ENCODE data around the gene PDE4DIP.
"Not testable (repeated sequence)": the region's sequence is repeated elsewhere in the genome, so short reads cannot be mapped to it uniquely, and the experiment has no call there.

PDE4DIP gene

DNA sequence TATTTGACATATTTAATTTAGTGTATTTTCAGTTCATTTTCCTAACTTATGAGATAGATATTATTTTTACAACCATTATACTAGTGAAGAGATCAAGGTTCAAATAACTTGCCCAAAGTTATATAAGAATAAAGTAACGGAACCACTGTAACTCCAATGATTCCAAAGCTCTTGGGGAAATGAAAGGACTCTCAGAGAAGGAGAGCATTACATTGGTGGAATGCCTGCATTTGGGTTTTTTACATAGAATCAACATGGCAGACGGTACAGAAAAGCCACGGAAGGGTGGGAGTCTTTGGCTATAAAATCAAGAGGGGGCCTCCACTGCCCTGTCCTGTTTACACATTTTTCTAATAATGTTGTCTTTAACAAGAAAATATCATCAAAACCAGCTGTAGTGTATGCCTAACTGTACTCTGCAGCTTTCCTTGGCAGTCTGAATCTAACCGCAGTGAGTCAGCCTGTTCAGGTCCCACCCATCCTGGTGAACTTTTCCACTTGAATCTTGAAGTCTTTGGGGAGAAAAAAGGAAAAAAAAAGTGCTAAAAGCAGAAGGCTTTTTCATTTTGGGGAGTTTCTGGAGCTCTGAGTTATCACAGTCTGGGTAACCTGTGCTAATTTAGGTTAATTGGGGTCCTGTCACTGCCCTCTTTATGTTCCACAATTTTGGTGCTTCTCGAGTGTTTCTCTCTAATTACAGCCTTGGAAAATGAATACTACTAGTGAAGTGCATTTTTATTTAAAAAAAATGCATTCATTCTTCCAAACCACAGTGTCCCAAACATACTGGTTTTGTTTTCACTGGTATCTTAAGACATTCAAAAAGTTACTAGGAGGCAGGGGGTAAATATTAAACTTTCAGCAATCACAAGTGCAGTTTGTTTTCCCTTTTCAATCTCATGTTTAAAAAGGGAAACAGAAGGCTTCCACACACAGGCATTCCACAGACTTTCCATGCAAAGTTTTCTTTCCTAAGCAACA is 30.5 kb downstream of the PDE4DIP start:
- not testable (repeated sequence) for FAIRE-seq

DNA sequence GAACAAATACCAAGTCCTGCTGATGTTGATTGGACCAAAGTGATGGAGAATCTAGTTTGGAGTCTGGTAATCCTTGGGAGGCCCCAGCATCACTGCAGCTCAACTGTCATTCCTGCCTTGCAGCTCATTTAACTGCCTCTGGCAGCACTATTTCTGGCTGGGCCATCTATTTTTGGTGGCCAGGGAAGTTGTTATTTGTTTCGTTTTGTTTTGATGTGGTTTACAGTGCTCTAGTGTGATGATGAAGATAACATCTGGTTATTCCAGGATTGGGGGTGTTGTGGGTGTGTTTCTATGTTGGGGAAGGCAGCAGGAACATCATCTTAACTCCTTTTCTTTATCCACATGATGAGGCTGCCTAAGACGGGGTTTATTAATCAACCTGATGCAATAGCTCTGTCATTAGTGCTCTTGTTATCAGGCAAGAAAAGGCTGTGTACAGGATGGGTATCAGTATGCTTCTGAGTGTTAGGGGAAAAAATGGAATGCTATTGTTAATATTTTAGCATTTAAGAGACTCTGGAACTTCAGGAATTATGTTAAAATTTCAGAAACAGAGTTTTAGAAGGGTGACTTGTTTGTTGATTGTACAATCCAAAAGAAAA is 35.7 kb downstream of the PDE4DIP start:
- FAIRE-seq, result not testable (repeated sequence)

DNA sequence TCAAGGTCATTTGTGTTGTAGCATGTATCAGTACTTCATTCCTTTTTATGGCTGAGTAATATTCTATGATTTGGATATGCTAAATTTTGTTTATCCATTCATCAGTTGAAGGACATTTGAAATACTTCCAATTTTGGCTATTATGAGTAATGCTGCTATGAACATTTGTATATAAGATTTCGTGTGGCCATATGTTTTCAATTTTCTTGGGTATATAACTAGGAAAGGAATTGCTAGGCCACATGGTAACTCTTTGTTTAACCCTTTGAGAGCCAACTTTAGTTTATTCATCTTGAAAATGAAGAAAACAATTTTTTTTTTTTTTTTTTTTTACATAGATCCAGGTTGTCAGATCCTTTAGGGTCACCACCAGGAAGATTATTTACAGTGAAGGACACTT is 37.0 kb downstream of the PDE4DIP start:
- not testable (repeated sequence) for FAIRE-seq

DNA sequence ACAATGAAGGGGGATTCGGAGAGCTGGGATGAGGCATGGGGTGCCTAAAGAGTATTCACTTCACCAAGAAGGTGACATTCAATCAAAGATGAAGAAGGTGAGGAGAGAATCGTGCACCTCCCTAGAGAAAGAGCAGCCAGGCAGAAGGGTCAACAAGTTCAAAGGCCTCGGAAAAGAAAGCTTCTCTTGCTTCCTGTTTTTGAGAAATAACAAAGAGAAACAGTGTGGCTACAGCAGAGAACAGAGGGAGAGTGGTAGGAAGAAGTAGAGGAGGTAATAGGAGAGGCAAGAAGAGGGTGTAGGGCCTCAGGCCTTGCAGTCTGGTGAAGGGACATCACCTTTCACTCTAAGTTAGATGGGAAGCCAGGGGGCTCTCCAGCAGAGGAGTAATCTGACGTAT is 41.0 kb downstream of the PDE4DIP start:
- FAIRE-seq, result not testable (repeated sequence)

DNA sequence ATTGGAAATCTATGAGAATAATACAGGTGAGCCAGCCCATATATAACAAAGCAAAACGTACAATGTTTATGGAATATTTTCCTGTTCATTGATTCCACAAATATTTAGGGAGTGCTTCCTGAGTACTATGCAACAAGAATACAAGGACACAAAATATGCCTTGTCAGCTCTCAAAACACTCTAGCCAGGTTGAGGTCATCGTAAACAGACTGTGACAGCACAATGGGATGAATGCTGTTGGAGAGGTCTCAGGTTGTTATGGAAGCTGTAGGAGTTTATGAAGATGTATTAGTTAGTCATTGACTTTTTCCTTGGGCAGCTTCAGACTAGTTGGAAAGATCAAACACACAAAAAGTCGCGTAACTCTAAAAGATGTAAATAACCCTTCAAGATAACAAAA is 42.1 kb downstream of the PDE4DIP start:
- FAIRE-seq, result not testable (repeated sequence)

DNA sequence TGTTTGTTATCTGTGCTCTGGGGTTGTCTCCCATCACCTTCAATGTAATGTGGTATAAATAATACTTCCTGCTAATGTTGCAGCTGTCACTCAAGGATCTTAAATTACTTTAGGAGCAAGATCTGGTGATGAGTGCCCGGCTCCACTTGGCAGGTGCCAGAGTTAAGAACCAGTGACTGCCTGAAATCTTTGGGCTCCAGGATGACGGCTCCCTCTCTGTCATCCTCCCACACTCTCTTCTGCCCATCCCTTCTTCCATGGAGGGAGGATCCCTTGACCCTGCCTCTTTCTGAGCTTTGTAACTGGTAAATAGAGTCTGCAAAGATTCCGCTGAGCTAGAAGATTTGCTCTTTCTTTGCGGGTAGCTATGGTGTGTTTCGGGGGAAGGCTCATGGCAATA is 44.4 kb downstream of the PDE4DIP start:
- FAIRE-seq, result not testable (repeated sequence)

DNA sequence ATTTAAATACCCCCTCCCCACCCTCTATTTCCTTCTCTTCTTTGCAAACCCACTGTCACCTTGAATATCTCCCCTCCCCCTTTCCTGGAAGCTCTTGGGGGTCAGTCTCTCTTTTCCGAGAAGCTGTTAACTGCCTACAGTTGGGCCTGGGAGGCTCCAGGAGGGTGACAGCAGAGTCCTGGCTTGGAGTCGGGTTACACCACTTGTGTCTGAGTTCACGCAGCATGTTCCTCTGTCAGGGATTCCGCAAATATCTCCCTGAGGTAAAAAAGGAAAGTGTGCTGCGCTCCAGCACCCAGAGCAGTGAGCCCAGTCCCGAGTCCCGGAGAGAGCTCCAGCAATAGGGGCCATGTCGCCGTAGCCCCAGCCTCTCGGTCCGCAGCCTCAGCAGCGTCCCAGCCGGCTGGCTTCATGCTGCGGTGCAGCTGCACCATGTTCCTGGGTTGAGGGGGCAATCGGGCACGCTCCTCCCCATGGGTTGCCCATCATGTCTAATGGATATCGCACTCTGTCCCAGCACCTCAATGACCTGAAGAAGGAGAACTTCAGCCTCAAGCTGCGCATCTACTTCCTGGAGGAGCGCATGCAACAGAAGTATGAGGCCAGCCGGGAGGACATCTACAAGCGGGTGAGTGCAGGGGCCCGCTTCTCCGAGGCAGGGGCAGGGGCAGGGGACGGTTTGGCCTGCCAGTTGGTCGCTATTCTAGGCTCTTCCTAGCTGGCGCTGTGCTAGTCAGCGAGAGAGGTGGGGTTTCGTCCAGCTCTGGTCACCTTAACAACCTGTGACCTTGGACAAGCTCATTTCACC is 45.2 kb downstream of the PDE4DIP start:
- FAIRE-seq, result not testable (repeated sequence)

DNA sequence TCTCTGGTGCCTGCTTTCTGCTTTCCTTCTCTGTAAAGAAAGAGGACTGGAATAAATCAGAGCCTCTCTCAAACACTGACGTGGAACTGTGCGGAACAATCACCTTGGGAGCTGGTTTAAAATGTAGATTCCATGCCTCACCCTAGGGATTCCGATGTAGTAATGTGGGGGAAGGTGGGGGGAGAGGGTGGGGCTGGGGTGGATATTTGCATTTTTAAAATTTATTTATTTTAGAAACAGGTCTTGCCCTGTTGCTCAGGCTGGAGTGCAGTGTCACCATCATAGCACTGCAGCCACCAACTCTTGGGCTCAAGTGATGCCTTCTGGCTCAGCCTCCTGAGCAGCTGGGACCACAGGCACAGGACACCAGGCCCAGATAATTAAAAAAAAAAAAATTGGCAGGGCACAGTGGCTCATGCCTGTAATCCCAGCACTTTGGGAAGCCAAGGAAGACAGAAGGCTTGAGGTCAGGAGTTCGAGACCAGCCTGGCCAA is 45.9 kb downstream of the PDE4DIP start:
- not testable (repeated sequence) for FAIRE-seq

DNA sequence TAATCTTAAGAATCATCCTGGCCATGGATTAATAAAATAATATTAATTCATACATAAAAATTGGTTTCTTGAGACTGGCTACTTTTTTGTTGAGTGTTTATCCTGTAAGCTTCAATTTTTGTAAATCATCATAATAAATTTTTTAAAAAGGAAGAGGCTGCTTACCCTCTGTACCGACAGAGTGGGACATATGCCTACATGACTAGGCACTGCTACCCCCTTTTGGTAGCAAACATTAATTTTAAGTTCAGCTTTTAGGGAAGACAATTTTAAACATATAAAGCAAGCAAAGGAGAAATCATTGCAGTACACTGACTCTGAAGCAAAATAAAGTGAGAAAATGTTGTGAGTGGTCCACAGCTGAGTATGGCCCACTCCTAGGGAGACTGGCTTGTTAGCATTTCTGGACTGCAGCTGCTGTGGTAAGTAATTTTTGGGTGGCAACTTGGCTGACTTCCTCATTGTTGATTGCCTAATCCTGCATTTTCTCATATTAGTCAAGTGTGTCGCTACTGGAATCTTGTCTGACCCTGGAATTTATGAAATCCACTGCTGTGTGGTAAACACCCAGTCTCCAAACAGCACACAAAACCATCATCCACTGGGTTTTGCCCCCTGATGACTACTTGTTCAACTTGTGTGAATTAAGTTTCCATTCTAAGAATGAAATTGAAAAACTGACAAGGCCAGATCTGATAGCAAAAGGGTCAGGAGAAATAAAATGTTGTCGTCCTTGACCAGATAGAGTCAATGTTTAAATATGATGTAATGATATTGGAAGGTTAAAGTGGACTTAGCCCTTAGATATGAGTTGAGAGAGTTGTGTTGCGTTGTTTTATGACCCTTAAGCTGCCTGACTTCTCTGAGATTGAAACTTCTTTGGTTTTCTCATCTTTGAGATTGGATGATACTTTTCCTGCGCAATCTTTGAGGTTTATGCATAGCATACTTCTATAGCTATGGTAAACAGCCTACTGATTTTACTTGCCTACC is 50.4 kb downstream of the PDE4DIP start:
- FAIRE-seq, result not testable (repeated sequence)

DNA sequence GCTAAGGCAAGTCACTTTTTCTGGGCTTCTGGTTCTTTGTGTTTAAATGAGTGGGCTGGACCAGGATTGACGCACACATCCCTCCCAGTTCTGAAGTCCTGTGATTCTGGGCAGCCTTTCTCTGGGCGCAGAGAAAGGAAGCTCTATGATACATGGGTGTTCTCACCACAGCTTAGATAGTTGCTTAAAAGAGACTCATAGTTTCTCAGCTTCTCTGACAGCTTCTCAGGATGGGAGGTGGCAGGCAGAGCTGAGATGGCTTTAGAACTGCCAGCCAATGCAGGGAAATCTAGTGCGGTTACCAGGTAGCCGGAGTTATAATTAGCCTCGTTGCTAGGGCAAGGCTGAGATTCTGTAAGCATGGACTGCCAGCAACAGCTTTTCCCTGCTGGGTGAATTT is 55.8 kb downstream of the PDE4DIP start:
- FAIRE-seq, result not testable (repeated sequence)

DNA sequence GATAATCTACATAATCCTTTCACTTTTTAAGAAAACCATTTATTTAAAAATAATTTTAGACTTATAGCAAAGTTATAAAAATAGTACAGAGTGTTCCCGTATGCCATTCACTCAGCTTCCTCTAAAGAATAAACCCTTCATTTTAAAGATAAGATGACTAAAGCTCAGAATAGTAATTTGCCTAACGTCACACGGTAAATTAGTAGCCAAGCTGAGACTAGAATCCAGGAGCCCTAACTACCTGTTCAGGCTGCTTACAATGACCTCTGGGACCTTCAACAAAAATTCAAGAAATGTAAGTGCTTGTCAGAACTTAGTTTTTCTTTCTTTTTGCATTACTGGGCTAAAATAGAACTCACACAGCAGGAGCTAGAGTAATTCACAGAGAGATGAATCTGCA is 56.5 kb downstream of the PDE4DIP start:
- FAIRE-seq, result not testable (repeated sequence)

DNA sequence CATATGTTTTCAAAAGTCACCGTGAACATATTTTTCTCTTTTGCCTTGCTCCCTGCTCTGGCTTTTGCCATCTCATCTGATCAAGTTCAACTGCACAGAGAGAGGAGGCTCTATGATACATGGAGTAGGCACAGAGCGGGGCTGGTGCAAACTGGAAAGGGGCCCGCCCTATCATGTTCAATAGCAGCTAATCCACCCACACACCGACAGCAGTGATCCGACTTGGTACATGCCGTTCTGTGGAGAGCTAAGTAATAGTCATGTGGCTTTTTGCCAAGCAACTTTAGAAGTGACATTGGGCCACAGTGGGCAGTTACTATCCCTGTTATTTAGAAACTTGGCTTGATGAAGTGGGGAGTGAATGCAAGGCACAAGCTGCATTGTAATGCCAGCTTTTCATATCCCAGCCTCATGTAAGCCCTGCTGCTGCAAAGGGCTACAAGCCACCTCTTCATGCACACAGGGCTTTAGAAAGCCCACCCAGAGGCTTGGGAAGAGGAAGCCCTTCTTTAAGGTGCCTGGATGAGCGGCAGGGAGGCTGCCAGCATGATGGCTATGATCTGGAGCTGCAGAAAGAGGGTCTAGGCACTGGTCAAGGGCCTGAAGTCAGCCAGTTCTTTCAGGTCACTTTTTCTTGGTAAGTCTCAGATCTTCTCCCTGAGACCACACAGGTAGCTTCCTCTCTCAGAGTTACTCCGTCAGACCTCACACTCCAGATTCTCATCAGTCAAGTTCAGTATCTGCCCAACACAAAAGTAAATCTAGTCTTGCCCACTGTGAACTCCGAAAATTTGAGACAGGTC is 57.1 kb downstream of the PDE4DIP start:
- FAIRE-seq, result not testable (repeated sequence)

DNA sequence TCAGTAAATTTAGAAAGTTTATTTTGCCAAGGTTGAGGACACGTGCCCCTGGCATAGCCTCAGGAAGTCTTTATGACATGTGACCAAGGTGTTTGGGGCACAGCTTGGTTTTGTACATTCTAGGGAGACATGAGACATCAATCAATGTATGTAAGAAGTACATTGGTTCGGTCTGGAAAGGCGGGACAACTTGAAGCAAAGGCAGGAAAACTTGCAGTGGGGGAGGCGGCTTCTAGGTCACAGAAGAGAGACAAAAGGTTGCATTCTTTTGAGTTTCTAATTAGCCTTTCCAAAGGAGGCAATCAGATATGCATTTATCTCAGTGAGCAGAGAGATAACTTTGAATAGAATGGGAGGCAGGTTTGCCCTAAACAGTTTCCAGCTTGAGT is 57.7 kb downstream of the PDE4DIP start:
- FAIRE-seq, result not testable (repeated sequence)

DNA sequence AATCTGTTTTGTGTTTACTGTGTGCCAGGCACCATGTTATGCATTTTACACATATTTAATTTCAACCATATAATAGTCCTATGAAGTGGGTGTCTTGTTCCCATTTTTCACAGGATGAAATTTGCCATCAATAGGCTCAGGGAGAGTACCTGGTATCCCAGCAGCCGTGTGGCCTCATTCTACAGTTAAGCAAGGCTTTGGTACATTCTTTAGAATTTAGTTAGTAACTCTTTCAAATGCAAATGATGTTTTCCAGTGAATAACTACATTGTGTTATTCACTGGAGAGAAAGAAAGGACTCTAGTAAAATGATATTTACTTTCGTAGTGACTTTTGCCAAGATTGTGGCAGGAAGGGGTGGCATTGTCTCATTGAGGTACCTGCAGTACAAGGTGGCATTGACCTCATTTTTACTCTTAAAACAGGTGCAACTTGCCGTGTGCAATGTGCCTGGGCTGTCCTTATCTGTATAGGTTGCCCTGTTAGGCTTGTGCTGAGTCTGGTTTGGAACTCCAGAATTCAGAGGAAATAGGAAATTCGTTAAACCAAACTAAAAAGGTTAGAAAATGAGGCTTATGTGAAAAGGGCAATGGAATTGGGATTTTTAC is 65.1 kb downstream of the PDE4DIP start:
- not testable (repeated sequence) for FAIRE-seq

DNA sequence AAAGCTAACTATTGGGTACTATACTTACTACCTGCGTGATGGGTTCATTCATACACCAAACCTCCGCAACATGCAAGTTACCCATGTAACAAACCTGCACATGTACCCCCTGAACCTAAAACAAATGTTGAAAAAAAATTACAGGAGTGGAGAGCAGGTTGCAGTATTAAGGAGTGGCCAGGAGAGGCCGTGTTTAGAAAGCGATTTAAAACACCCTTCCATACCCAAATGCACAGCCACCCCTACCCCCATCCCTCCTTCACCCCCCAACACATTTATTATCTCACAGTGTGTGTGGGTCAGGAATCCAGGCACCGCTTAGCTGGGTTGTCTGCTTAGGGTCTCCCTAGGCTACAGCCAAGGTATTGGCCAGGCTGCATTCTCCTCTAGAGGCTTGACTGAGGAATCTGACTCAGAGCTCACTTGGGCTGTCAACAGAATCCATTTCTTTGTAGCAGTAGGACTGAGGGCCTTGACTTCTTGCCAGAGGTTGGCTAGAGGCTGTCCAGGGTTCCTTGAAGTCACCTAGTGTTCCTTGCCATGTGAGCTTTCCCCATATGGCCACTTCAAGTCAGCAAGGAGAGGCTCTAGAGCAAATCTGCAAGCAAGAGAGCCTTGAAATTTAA is 67.2 kb downstream of the PDE4DIP start:
- not testable (repeated sequence) for FAIRE-seq

DNA sequence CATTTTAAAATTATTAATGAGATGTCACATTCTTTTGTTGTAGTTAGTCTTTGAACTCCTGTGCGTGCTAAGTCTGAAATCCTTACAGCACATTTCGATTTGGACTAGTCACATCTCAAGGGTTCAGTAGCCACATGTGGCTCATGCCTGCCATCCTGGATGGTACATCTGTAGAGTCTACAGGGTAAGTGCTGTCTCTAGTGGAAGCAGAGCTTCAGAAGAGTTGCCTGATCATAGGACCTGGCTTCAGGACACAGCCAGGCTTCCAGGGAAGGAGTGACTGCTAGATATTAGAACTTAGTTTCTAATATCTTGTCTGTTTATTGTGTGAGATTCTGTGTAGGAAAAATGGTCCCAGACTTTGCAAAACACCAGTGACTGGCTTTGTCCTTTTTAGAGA is 72.0 kb downstream of the PDE4DIP start:
- FAIRE-seq, result not testable (repeated sequence)

DNA sequence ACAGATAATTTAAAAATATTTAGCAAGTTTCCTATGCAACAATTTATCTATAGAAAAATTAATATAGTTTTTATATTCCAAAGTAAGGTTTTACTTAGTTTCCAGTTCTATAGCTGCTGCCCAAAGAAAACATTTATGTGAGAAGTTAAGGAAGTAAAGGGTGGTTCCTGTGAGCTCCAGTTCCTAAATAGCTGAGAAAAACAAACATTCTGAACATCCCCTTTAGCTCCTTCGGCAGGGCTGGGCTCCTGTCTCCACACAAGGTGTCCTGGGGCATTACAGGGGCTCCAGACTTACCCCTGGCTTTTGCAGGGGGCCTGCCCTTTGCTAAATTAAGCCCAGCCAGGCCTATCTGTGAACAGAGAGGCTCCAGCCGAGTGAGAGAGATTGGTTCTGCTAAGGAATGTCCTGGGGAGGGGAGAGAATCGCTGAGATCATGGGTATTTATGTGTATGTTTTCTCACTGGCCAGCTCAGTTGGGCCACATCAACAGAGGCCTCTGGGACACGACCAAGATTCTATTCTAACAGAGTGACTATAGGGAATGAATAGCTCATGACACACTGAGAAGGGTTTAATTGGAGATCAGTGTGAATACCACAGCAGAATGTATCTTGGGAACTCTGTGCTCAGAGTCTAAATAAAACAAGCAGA is 72.6 kb downstream of the PDE4DIP start:
- FAIRE-seq, result not testable (repeated sequence)

DNA sequence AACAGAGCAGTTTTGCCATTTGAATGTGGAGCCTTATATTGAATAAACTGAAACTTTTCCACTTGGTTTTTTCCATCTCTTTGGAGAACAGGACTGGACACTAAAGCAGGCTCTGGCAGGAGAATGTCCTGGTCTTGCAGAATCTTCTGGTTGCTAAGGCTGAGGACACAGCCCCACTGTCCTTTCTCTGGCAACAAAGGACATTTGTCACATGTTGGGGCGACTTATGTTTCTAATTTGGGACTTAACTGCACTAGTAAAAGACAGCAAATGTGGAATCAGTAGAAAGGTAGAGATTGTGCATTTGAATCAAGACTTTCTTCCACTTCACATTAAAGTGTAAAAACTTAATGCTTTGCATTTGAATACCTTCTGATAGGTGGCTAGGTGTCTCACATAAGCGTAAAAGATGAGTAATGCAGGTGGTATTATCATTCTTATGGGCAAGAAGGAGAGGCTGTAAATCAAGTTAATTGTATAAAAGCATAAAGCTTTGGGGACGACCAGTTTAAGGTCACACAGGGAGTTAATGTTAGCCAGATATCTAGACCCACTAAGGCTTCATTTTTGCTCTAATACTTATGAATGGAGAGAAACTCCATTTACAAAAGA is 74.7 kb downstream of the PDE4DIP start:
- not testable (repeated sequence) for FAIRE-seq

DNA sequence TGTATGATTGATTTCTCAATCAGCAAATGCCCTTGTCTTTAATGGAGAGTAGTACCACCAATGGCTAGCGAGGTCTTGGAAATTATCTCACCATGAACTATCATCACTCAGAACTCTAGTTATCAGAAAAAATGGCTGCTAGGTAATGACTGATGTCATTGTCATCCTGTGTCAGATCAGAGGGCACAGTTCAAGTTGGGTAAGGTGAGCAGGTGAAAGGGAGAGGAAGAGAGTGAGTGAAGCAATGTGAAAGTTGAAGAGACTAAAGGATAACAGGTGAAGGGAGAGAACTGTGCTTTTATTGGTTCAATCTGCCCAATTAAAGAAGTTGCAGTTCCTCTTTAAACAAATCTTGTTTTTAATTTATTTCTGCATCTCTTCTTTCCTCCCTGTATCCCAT is 76.8 kb downstream of the PDE4DIP start:
- FAIRE-seq, result not testable (repeated sequence)

Measured in endometrium (tissue), 2 donors.